K562 (cell line): Measurements from ENCODE around the gene NOTCH3. TPM values are rescaled to one million over a fixed set of nuclear protein-coding genes. Genes with fewer than 3 reads are reported as not detected.

Experiments used
- ATF3 ChIP-seq, 2 experiments: fragments of 450-650 bp in 1 of 2; sonication (generic) in 1 of 2; formaldehyde crosslinking in 1 of 2; IDR thresholded peaks in 1 of 2; conservative IDR thresholded peaks in 1 of 2; 2 replicates each; pipeline versions ENCODE4 v1.6.1 to v1.8.1; 2016 to 2023; ENCODE audit warnings: mild to moderate bottlenecking in 2 of 2, moderate library complexity in 2 of 2, inconsistent platforms in 1 of 2, missing genetic modification reagents in 1 of 2
- CEBPG ChIP-seq, 3 experiments: fragments of 200-800 bp in 1 of 3; sonication (Bioruptor generic) in 1 of 3; sonication (generic) in 1 of 3; formaldehyde crosslinking in 1 of 3; IDR thresholded peaks in 2 of 3; conservative IDR thresholded peaks in 1 of 3; 2 replicates each; pipeline versions ENCODE4 v1.6.1 to v1.8.0; 2016 to 2022; ENCODE audit warnings: missing compliant biosample characterization in 2 of 3, missing genetic modification characterization in 2 of 3, mild to moderate bottlenecking in 1 of 3, missing genetic modification reagents in 1 of 3
- CREB3 ChIP-seq: fragments of 450-650 bp; conservative IDR thresholded peaks from 2 replicates; pipeline ENCODE4 v1.6.1; 2016; ENCODE audit warnings: missing genetic modification characterization, low read depth, mild to moderate bottlenecking, missing compliant biosample characterization, moderate library complexity
- ERF ChIP-seq: fragments of 450-650 bp; formaldehyde crosslinking; IDR thresholded peaks from 2 replicates; pipeline ENCODE4 v1.4.0; 2020; ENCODE audit warnings: mild to moderate bottlenecking, mixed read lengths
- FOXA3 ChIP-seq, 2 experiments: fragments of 450-650 bp in 1 of 2; sonication (generic) in 1 of 2; formaldehyde crosslinking; IDR thresholded peaks in 1 of 2; conservative IDR thresholded peaks in 1 of 2; 2 replicates each; pipeline versions ENCODE4 v1.4.0 to v1.8.0; 2020 to 2022; ENCODE audit warnings: mild to moderate bottlenecking in 2 of 2, missing genetic modification reagents in 1 of 2
- HDAC1 ChIP-seq, 2 experiments: fragments of 450-650 bp; IDR thresholded peaks; 2 replicates each; pipeline ENCODE4 v1.6.1; 2016 to 2017; ENCODE audit warnings: inconsistent platforms in 1 of 2, mild to moderate bottlenecking in 1 of 2, moderate library complexity in 1 of 2
- HDAC8 ChIP-seq: fragments of 450-650 bp; IDR thresholded peaks from 2 replicates; pipeline ENCODE4 v1.6.1; 2016; ENCODE audit warnings: mild to moderate bottlenecking, missing genetic modification characterization, moderate library complexity, missing compliant biosample characterization
- LCOR ChIP-seq: sonication (generic); formaldehyde crosslinking; IDR thresholded peaks from 2 replicates; pipeline ENCODE4 v1.8.0; 2022; ENCODE audit warnings: mild to moderate bottlenecking, missing genetic modification reagents
- MCM2 ChIP-seq: fragments of 450-650 bp; IDR thresholded peaks from 2 replicates; pipeline ENCODE4 v1.6.1; 2017; ENCODE audit warnings: low read depth, mild to moderate bottlenecking
- PATZ1 ChIP-seq: fragments of 250-450 bp; sonication (Bioruptor Pico); IDR thresholded peaks from 2 replicates; pipeline ENCODE4 v1.5.0; 2020; ENCODE audit warnings: mild to moderate bottlenecking, borderline replicate concordance
- POLR2B ChIP-seq: fragments of 450-650 bp; IDR thresholded peaks from 2 replicates; pipeline ENCODE4 v1.6.1; 2018; ENCODE audit warnings: low read depth; ENCODE audit not compliant: partially characterized antibody
- RBM39 ChIP-seq: fragments of 200-400 bp; formaldehyde crosslinking; optimal IDR thresholded peaks from 2 replicates; pipeline ENCODE3; 2018; ENCODE audit warnings: low read depth, low read length
- RCOR1 ChIP-seq, 2 experiments: IDR thresholded peaks; 2 replicates each; pipeline ENCODE4 v1.6.1; 2012; ENCODE audit warnings: low read depth in 2 of 2, low read length in 2 of 2, borderline replicate concordance in 1 of 2, improper control_type of control experiment in 1 of 2
- TAL1 ChIP-seq: fragments of 450-650 bp; IDR thresholded peaks from 2 replicates; pipeline ENCODE4 v1.6.1; 2016; ENCODE audit warnings: mild to moderate bottlenecking
- ZBTB26 ChIP-seq: fragments of 450-650 bp; formaldehyde crosslinking; IDR thresholded peaks from 2 replicates; pipeline ENCODE4 v1.4.0; 2022; ENCODE audit warnings: missing genetic modification characterization
- ZKSCAN1 ChIP-seq: fragments of 150-350 bp; IDR thresholded peaks from 2 replicates; pipeline ENCODE4 v1.6.1; 2016; ENCODE audit warnings: low read depth, low read length
- ZNF184 ChIP-seq: sonication (generic); formaldehyde crosslinking; IDR thresholded peaks from 2 replicates; pipeline ENCODE4 v1.5.0; 2020; ENCODE audit warnings: missing genetic modification reagents
- ZNF324 ChIP-seq: fragments of 250-450 bp; sonication (Bioruptor Pico); IDR thresholded peaks from 2 replicates; pipeline ENCODE4 v1.4.0; 2020; ENCODE audit warnings: mild to moderate bottlenecking
- ZNF347 ChIP-seq: fragments of 450-650 bp; formaldehyde crosslinking; IDR thresholded peaks from 2 replicates; pipeline ENCODE4 v1.4.0; 2020; ENCODE audit warnings: low read depth, mild to moderate bottlenecking, moderate library complexity
- ZNF75A ChIP-seq: fragments of 450-650 bp; formaldehyde crosslinking; IDR thresholded peaks from 2 replicates; pipeline ENCODE4 v1.4.0; 2020; ENCODE audit warnings: mild to moderate bottlenecking
- ZNF830 ChIP-seq: fragments of 250-450 bp; sonication (Bioruptor Pico); IDR thresholded peaks from 2 replicates; pipeline ENCODE4 v1.5.0; 2021; ENCODE audit warnings: mild to moderate bottlenecking
- polyA plus RNA-seq, 8 experiments: library from polyadenylated mRNA; depleted of rRNA in 4 of 8; stranded (reverse) in 5 of 8; unstranded in 3 of 8; fragments of >200 nt; fragmentation: Nextera tagmentation in 2 of 8; fragmentation: Illumina TruSeq in 1 of 8; extraction: Ambion mirVana in 2 of 8; extraction: Trizol in 1 of 8; gene quantifications; 2 replicates each; pipeline versions ENCODE4 v1.2.1 to v1.2.3, GENCODE V29; 2011 to 2014; ENCODE audit warnings: inconsistent platforms in 1 of 8, missing spikeins in 1 of 8
- total RNA-seq, 7 experiments: library from RNA; depleted of rRNA in 6 of 7; stranded (reverse); fragments of >200 nt in 6 of 7; fragmentation: Illumina TruSeq in 2 of 7; extraction: Trizol in 2 of 7; gene quantifications; 2 replicates each; pipeline versions ENCODE4 v1.2.1 to v1.2.3, GENCODE V29; 2011 to 2021; ENCODE audit warnings: low replicate concordance in 1 of 7

NOTCH3 gene
- total and polyA plus RNA-seq, 9 of the 15 experiments (the other 6 are each of a cell fraction or from before 2014, with no cell fraction given): under 0.01 to 1.2 (median 0.16) TPM

- TF ChIP-seq PATZ1 (no peak), HDAC8 (tag) (no peak), LCOR (CRISPR knock-in tag) (0 out of 2 replicates have a peak, but pooled peaks have one; percentile 28), ZBTB26 (CRISPR knock-in tag) (peak; percentile 86; the same call in 1 of the 2 replicates), CREB3 (tag) (no peak), ZNF347 (CRISPR knock-in tag) (no peak), HDAC1 (IDR thresholded peaks at IDR 0.05) (peak in 1 of 2 experiments; percentile 84; a peak in 2 of 4 replicates), CEBPG (CRISPR knock-in tag; IDR thresholded peaks at IDR 0.05) (peak; percentile 63; the same call in 1 of the 2 replicates), CEBPG (tag; conservative IDR thresholded peaks at IDR 0.05 in 1 of 2, IDR thresholded peaks at IDR 0.05 in 1 of 2) (peak; percentile 55 to 66; a peak in 2 of 4 replicates), ZKSCAN1 (no peak), ZNF324 (no peak), RBM39 (no peak), ZNF75A (CRISPR knock-in tag) (no peak), ERF (CRISPR knock-in tag) (no peak), POLR2B (no peak), FOXA3 (CRISPR knock-in tag; conservative IDR thresholded peaks at IDR 0.05 in 1 of 2, IDR thresholded peaks at IDR 0.05 in 1 of 2) (0 out of 4 replicates have a peak, but pooled peaks of 1 of the 2 experiments have one; percentile 19), TAL1 (no peak), ZNF184 (CRISPR knock-in tag) (no peak), RCOR1 (IDR thresholded peaks at IDR 0.05; ENCODE audit: borderline replicate concordance in 1 of 2, low read depth in 2 of 2, low read length in 2 of 2) (0 out of 4 replicates have a peak, but pooled peaks of 1 of the 2 experiments have one; percentile 6), ZNF830 (no peak), MCM2 (no peak), ATF3 (IDR thresholded peaks at IDR 0.05) (peak; percentile 91), ATF3 (CRISPR knock-in tag; conservative IDR thresholded peaks at IDR 0.05) (no peak)
Observed at GRCh38 chr19:15125232-15126067, 75.3 kb downstream of the NOTCH3 start (continued).
